ENCODE data around the gene KEAP1. TPM values are rescaled to one million over a fixed set of nuclear protein-coding genes. Genes with fewer than 3 reads are reported as not detected.
A peak's percentile ranks its signal among the peaks of the same experiment; 100 is the strongest.

The KEAP1 gene
- total and polyA plus RNA-seq, 10 of the 15 experiments (the other 5 are each of a cell fraction or from before 2014, with no cell fraction given) = 1.4 to 87.7 (median 48.6) TPM

DNA sequence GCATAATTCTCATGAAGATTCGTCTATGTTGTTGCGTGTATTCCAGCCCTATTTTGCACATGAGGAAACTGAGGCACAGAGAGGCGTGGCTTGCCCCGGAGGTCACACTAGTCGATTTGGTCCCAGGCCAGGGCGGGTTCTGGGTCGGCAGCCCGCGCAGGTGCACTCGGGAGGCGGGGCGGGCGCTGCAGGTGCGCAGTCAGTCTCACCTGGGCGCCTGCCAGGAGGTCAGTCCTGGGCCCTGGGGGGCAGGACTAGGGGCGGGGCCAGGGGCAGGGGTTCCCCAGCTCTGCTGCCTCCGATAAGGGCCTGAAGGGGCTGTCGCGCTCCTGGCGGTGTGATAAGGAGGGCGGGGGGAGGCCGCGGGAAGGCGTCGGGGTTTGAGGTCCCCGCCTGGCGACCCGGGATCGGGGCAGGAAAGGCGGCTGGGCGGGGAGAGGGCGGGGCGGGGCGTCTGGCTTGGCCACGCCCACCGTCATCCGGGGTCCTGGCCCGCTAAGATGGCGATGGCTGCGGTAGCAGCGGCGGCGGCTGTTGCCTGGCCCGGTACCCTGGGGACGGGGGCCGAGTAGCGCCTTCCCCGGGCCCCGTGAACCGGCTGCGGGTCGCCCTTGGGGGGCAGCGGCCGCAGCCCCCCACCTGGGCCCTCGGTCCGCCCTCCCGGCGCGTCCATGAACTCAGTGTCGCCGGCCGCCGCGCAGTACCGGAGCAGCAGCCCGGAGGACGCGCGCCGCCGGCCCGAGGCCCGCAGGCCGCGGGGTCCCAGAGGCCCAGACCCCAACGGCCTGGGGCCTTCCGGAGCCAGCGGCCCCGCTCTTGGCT lies 40.5 kb upstream of the KEAP1 start, which contains the start of gene ATG4D (continued):
- TF ChIP-seq, protein P1, sequence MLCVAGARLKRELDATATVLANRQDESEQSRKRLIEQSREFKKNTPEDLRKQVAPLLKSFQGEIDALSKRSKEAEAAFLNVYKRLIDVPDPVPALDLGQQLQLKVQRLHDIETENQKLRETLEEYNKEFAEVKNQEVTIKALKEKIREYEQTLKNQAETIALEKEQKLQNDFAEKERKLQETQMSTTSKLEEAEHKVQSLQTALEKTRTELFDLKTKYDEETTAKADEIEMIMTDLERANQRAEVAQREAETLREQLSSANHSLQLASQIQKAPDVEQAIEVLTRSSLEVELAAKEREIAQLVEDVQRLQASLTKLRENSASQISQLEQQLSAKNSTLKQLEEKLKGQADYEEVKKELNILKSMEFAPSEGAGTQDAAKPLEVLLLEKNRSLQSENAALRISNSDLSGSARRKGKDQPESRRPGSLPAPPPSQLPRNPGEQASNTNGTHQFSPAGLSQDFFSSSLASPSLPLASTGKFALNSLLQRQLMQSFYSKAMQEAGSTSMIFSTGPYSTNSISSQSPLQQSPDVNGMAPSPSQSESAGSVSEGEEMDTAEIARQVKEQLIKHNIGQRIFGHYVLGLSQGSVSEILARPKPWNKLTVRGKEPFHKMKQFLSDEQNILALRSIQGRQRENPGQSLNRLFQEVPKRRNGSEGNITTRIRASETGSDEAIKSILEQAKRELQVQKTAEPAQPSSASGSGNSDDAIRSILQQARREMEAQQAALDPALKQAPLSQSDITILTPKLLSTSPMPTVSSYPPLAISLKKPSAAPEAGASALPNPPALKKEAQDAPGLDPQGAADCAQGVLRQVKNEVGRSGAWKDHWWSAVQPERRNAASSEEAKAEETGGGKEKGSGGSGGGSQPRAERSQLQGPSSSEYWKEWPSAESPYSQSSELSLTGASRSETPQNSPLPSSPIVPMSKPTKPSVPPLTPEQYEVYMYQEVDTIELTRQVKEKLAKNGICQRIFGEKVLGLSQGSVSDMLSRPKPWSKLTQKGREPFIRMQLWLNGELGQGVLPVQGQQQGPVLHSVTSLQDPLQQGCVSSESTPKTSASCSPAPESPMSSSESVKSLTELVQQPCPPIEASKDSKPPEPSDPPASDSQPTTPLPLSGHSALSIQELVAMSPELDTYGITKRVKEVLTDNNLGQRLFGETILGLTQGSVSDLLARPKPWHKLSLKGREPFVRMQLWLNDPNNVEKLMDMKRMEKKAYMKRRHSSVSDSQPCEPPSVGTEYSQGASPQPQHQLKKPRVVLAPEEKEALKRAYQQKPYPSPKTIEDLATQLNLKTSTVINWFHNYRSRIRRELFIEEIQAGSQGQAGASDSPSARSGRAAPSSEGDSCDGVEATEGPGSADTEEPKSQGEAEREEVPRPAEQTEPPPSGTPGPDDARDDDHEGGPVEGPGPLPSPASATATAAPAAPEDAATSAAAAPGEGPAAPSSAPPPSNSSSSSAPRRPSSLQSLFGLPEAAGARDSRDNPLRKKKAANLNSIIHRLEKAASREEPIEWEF (IDR thresholded peaks at IDR 0.05; ENCODE audit: insufficient replicate concordance, low read depth, low read length) = no peak
- TF ChIP-seq CREB1 (IDR thresholded peaks at IDR 0.05; ENCODE audit: low read depth) (0 out of 2 replicates have a peak, but pooled peaks have one; percentile 28), ZSCAN29 (IDR thresholded peaks at IDR 0.05) (peak; percentile 58; the same call in 1 of the 2 replicates), ATF7 (IDR thresholded peaks at IDR 0.05; ENCODE audit: low read depth) (no peak), NR2C1 (IDR thresholded peaks at IDR 0.05) (0 out of 2 replicates have a peak, but pooled peaks have one; percentile 33), POLR2A (IDR thresholded peaks at IDR 0.05; ENCODE audit: low read depth, low read length) (peak; percentile 95), SMC3 (IDR thresholded peaks at IDR 0.05; ENCODE audit: borderline replicate concordance, low read length) (no peak), BMI1 (IDR thresholded peaks at IDR 0.05; ENCODE audit: borderline replicate concordance) (no peak), SRF (IDR thresholded peaks at IDR 0.05; ENCODE audit: low read depth in 2 of 2, low read length in 2 of 2) (0 out of 4 replicates have a peak, but pooled peaks of 1 of the 2 experiments have one; percentile 5), NFYA (IDR thresholded peaks at IDR 0.05; ENCODE audit: borderline replicate concordance, low read depth, low read length) (no peak), IKZF1 (conservative IDR thresholded peaks at IDR 0.05) (peak; percentile 41), YY1 (IDR thresholded peaks at IDR 0.05; ENCODE audit: low read depth, low read length) (peak; percentile 95), IRF4 (IDR thresholded peaks at IDR 0.05; ENCODE audit: low read depth, low read length) (no peak), WRNIP1 (IDR thresholded peaks at IDR 0.05; ENCODE audit: borderline replicate concordance, low read depth, low read length) (no peak), NFXL1 (IDR thresholded peaks at IDR 0.05; ENCODE audit: borderline replicate concordance) (no peak), HDAC2 (IDR thresholded peaks at IDR 0.05) (no peak)
- TF ChIP-seq, protein P2, sequence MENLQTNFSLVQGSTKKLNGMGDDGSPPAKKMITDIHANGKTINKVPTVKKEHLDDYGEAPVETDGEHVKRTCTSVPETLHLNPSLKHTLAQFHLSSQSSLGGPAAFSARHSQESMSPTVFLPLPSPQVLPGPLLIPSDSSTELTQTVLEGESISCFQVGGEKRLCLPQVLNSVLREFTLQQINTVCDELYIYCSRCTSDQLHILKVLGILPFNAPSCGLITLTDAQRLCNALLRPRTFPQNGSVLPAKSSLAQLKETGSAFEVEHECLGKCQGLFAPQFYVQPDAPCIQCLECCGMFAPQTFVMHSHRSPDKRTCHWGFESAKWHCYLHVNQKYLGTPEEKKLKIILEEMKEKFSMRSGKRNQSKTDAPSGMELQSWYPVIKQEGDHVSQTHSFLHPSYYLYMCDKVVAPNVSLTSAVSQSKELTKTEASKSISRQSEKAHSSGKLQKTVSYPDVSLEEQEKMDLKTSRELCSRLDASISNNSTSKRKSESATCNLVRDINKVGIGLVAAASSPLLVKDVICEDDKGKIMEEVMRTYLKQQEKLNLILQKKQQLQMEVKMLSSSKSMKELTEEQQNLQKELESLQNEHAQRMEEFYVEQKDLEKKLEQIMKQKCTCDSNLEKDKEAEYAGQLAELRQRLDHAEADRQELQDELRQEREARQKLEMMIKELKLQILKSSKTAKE (IDR thresholded peaks at IDR 0.05; ENCODE audit: low read depth, poor library complexity, severe bottlenecking) = no peak
- TF ChIP-seq, protein P3, sequence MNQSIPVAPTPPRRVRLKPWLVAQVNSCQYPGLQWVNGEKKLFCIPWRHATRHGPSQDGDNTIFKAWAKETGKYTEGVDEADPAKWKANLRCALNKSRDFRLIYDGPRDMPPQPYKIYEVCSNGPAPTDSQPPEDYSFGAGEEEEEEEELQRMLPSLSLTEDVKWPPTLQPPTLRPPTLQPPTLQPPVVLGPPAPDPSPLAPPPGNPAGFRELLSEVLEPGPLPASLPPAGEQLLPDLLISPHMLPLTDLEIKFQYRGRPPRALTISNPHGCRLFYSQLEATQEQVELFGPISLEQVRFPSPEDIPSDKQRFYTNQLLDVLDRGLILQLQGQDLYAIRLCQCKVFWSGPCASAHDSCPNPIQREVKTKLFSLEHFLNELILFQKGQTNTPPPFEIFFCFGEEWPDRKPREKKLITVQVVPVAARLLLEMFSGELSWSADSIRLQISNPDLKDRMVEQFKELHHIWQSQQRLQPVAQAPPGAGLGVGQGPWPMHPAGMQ (IDR thresholded peaks at IDR 0.05; ENCODE audit: borderline replicate concordance) = no peak

All from GM12878 (cell line).